Cortex of kidney (tissue), 1 donor: ENCODE results near the gene MOB2.

Source experiments
- DNase-seq: peaks from one replicate; lab custom pipeline; 2025; lab: John Stamatoyannopoulos, UW

Gene MOB2

DNA sequence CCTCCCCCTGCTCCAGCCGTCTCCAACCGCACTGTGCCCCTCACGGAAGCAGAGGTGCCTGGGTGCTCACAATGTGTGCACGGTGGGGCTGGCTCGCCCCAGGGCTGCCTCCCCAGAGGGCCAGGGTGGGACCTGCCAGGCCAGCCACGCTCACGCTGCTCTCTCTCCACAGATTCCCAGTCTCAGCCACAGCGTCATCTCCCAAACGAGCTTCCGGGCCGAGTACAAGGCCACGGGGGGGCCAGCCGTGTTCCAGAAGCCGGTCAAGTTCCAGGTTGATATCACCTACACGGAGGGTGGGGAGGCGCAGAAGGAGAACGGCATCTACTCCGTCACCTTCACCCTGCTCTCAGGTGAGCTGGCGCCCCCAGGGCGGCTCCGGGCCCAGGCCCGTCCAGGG lies 30.4 kb downstream of the MOB2 start:
- no peak for DNase-seq

DNA sequence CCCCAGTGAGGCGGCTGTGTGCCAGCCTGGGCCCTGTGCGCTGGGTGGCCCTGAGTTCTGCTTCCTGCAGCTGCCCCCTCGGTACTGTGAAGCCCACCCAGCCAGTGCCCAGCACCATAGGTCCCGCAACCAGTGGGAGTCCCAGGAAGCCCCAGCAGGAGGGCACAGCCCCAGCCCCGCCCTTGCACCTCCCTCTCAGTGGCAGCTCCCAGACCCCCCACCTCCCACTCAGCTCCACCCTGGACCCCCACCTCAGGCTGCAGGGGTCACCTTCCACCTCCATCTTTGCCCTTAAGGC lies 30.9 kb downstream of the MOB2 start:
- DNase-seq: no peak

DNA sequence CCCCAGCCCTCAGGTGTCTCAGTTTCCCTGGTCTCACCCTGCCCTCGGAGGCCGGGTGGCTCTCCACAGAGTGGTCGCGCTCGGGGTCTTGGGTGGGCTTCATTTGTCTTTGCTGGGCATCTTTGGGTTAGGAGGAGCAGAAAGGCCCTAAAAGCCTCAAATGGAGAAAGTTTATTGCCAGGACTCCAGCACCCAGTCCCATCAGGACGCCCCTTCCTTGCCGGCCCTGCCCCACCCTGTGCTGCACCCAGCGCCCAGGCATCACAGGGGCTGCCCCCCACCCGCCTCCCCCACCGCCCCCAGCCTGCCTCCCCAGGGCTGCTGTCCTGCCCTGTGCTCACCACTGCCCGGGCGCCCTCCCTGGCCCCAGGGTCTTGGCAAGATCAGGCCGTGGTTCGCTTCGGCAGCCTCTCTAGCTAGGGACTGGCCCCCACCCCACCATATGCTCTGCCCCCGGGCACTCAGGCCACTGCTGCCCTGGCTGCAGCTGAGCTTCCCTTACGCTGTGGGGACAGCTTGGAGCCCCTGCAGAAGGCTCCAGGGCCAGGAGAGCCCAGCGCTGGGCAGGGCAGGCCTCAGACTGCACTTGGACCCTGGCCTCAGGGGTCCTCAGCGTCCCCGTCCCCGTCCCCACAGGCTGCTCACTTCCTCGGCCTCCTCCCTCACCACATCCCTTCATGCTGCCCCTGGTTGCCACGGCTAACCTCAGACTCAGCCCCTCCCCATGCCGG lies 31.4 kb downstream of the MOB2 start:
- no peak for DNase-seq

DNA sequence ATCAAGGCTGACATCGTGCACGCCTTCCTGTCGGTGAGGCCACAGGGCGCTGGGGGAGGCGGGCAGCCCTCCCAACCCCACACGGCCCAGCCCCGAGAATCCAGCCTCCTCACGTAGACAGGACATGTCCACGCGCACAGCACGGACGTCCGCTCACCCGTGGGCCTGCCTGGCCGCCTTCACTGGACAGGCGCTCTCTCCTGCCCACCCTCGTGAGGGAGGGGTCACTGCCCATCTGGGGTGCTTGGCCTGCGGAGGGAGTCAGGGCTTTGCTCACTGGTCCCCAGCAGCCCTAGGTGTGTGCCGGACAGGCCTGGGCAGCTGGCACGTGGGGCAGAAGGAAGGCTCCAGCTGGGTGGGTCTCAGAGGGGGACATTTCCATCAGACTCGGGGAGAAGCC lies 32.0 kb downstream of the MOB2 start:
- no peak for DNase-seq

DNA sequence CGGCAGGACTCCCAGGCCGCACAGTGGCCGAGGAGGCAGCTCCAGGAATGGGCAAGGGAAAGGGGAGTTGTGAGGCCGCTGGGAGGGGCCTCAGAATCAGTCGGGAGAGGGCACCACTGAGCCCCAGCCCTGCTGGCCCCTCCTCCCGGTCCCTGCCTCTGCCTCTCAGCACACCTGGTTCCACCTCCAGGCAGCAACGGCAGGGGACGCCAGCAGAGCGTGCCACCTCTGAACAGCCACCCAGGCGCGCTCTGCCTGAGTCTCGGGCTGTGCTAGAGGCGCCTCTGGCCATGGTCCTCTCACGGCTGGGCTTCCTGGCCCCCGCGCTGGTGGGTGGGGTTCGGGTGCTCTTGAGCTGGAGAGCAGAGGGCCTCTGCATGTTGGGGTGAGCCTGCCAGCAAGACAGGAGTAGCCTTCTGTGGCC lies 33.0 kb downstream of the MOB2 start:
- DNase-seq: no peak

DNA sequence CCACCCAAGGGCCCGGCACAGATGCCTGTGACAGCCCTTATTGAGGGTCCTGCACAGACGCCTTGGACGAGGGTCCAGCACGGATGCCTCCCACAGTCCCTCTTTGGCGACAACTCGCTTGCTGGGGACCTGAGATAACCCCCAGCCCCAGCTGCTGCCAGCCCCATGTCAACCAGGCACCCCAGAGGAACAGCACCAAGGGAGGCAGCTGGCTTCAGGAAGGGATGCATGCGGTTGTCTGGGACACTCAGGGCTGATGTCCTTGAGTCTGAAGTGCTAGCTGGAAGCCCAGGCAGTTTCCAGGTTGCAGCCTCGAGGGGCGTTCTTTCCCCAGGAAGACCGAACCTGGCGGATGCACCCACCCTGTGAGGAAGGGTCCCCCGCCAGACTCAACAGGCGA lies 33.8 kb downstream of the MOB2 start:
- no peak for DNase-seq

DNA sequence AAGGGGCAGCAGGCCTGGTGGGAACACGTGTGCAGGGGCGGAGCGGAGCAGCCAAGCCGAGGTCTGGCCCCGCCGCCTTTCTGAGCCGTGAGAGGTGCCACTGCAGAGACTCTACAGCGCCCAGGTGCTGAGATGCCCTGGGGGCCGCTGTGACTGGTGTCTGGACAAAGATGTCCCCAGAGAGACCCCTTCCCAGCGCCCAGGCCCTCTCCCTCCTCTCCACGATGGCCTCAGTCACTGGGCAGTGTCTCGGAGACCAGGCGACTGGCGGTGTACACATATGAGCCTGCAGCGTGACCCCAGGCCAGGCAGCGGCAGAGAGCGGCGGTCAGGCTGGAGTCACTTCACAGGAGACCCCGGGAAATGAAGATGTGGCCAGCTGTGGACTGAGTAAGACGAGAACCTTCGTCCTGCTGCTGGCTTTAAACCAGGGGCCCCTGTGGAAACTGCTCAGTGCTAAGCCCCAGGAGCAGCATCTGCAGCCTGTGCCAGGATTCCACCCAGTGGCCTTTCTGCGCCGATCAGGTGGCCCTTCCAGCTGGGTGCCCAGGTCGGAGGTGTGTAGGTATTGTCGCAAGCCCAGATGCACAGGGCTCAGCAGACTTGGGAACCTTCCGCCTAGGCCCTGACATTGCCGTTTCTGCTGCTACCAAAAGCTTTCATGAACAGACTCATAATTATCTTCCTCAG lies 34.7 kb downstream of the MOB2 start:
- no peak for DNase-seq

DNA sequence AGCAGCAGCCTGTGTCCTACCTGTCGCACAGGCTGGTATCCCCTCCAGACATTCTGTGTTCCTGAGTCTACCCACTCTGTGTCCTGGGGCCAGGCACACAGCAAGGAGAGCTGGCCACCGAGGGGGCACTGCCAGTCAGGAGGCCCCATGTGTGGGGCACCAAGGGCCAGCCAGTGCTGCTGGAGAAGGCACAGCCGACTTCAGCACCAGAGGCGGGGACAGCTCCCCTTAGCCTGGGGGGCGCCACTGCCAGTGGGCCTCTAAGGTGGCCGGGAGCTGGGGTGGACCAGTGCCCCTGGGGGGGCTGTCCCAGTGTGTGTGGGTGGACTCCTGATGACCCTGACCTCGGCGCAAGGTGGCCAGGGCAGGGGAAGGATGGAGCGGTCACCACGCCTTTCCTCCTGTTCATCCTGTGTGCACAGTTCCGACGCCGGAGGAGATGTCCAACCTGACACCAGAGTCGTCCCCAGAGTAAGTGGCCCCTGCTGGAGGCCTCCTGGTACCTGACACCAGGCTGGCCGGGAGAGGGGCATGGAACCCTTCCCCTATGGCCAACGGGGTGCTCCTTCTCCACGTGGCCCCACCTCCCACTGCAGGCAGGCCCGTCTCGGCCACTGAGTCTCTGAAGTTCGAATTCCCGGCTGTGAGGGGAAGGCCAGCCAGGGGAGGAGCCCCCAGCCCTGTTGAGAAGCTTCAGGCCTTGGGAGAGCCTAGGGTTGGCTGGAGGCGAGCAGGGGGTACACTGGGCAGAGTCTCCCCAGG lies 35.4 kb downstream of the MOB2 start:
- DNase-seq: no peak

DNA sequence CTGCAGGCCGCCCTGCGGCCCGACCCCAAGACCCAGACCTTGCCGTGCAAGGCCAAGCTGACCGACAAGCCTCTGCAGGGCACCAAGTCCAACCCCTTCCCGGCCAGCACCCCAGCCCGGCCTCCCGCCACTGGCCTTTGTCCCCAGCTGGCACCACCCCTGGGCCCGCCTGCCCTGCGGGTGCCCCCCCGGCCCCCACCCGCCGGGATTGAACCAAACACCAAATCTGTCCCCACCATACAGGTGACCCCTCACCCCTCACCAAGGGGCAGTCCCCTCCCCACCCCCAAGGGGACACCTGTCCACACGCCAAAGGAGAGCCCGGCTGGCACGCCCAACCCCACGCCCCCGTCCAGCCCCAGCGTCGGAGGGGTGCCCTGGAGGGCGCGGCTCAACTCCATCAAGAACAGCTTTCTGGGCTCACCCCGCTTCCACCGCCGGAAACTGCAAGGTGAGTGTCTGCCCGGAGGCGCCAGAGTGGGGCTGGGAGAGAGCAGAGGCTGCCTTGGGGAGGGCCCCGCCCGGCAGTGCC lies 36.2 kb downstream of the MOB2 start:
- DNase-seq: no peak

DNA sequence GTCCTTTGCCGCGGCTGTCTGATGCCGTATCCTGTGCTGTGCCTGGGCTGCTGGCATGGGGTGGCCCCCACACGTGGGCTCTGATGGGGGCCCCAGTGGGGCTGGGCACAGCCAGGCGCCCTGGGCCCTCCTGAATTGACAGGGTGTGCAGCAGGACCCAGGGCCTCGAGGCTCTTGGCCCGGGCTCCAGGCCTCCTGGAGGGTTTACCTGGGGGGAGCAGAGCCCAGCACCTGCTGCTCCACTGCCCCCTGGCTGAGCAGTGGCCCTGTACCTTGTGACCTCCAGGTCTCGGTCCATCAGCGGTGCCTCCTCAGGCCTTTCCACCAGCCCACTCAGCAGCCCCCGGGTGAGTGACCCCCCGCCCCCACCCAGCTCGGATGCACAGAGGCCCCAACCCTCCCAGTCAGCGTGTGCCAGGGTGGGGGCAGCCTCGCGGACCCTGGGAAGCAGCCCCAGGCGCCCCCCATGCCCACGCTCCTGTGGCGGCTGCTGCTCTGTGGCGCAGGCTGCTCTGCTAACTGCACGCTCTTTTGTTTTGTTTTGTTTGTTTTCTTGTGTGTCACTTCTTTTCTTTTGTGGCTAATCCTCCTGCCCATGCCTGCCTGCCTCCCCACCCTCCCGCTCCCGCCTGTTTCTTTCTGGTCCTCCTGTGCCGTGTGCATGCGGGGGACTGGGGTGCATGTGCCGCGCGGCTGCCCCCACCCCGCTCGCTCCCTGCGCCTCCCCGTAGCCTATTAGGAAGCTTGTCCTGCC lies 36.9 kb downstream of the MOB2 start:
- no peak for DNase-seq

DNA sequence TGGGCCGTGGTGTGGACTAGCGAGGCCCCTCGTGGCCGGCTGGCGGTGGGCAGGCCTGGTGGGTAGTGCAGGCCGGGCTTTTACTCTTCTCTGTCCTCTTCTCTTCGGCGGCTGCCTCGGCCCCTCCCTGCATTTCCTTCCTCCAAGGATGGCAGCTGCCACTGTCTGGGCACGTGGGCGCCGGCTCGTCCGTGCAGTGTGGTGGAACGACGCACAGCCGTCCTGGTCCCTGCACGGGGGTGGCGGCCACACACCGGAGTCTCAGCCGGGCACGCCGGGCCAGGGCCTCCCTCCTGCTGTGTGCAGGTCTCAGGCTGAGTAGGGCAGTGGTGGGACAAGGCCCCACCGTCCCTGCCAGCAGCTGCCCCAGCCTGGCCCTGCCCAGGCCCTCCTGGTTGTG lies 37.7 kb downstream of the MOB2 start:
- DNase-seq: no peak

DNA sequence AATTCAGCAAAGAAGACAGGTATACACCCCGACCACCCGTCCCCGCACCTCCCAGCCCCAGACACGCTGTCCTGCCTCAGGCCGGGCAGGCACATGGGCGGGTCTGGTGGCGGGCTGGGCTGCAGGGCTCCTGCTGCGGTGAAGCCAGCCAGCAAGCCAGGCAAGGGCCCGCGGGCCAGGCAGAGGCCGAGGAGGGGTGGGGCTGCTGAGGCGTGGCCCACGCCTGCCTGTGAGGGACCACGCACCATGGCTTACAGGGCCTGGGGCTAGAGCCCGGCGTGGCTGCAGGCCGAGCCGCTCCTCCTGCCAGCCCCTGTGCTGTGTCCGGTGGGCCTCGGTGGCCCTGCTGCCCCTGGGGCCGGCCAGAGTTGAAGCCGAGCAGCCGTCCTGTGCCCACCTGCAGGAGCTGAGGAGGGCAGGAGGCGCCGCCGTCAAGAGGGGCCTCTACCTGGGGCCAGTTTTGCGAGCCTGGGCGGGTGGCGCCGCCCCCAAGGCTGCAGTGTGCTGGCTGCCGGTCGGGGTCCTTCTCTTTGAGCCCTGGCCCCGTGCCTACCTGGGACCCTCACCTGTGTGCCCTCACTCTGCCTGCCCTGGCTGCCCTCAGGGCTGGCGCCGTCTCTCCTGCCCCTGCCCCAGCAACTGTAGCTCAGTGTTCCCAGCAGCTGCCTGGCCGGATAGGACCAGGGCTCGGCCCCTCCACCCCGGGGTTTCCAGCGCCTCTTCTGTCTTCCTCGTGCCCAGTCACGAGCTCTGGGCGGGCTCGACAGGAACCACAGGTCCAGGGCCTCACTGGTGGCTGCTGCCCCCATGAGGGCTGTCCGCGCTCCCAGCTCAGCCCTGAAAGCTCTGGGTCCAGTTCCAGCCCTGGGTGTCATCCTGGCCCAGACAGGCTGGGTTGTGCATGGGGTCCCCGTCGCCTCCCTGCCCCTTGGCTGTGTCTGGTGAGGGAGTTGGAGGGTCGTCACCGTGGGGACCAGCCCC lies 38.4 kb downstream of the MOB2 start:
- DNase-seq: no peak

DNA sequence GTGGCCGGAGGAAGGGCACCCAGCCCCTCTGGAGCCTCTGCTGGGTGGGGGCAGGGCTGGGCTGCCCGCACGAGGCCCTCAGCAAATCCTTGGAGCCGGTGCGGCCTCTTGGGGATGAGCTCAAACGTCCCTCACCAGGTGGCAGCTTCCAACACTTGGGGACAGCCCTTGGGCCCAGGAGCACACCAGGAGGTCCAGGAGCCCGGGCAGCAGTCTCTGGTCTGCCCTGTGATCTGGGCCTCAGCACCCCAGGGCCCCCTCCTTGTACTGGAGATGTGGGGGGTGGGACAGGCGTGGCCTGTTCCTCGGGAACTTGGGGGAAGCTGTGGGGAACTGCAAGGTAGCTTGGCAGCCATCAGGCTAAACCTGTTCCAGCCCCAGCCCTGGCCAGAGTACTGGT lies 40.0 kb downstream of the MOB2 start:
- DNase-seq: no peak

DNA sequence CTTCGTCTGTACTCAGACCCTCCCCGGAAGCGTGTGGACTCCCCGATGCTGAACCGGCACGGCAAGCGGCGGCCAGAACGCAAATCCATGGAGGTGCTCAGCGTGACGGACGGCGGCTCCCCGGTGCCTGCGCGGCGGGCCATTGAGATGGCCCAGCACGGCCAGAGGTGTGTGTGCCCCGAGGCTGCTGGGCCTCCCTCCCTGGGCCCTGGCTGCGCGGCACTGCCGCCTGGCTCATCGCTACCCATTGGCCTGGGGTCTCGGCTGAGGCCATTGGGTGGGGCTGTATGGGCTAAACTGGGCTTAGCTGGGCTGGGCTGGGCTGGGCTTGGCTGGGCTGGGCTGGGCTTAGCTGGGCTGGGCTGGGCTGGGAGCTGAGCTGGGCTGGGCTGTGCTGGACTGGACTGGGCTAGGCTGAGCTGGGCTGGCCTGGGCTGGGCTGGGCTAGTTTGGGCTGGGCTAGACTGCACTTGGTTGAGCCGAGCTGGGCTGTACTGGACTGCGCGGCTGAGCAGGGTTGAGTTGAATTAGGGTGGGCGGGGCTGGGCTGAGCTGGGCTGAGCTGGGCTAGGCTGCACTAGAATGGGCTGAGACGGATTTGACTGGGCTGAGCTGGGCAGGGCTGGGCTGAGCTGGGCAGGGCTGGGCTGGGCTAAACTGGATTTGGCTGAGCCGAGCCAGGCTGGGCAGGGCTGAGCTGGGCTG lies 40.7 kb downstream of the MOB2 start:
- DNase-seq: no peak

DNA sequence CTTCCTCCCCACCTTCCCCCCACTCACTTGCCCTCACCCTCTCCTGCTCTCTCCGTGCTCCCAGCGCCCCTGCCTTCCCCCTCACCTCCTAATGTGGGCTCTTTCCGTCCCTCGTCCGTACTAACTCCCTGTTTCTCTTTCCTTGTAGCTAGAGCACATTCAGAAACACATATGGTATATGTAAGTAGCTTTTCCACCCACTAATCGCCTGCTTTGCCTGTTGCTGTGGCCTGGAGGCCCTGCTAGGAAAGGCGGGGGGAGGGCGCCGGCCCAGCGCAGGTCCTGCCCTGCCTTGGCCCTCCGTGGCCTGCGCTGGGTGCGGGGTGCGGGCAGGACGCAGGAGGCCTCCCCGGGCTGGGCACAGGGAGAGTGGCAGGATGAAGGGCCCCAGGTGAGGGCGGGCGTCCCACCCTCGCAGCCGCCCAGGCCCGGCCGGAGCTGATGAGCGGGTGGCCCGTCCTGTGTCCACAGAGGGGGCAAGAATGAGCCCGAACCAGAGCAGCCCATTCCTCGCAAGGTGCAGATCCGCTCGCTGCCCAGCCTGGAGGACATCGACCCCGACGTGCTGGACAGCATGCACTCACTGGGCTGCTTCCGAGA lies 41.7 kb downstream of the MOB2 start:
- no peak for DNase-seq

DNA sequence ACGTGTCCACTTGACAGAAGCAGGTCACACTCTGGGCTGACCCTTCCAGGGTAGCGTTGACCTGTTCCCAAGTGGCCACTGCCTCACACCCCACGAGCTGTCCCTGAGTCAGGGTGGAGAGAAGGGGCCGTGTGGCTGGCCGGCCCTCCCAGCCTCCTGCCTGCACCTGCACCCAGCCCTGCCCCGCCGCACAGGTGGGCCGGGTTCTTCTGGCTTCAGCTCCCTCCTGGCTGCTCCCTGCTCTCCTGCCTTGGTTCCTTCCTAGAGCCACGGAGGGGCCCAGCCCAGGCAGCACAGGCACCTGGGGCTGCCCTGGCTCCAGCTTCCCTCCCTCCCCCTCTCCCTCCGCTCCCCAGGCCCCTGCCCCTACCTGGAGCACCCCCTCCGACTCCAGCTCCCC lies 42.3 kb downstream of the MOB2 start:
- no peak for DNase-seq

DNA sequence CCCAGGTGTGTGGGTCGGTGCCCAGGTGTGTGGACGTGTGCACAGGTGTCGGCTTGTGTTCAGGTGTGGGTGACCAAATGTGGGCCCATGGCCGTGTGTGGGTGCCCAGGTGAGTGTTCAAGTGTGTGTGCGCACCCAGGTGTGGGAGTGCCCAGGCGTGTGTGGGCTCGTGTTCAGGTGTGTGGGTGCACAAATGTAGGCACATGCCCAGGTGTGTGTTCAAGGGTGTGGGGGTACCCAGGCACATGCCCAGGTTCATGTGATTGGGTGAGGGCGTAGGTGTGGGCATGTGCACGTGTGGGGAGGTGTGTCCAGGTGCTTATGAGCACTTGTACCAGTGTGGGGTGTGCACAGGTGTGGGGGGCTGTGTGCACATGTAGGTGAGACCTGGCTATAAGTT lies 42.8 kb downstream of the MOB2 start:
- no peak for DNase-seq

DNA sequence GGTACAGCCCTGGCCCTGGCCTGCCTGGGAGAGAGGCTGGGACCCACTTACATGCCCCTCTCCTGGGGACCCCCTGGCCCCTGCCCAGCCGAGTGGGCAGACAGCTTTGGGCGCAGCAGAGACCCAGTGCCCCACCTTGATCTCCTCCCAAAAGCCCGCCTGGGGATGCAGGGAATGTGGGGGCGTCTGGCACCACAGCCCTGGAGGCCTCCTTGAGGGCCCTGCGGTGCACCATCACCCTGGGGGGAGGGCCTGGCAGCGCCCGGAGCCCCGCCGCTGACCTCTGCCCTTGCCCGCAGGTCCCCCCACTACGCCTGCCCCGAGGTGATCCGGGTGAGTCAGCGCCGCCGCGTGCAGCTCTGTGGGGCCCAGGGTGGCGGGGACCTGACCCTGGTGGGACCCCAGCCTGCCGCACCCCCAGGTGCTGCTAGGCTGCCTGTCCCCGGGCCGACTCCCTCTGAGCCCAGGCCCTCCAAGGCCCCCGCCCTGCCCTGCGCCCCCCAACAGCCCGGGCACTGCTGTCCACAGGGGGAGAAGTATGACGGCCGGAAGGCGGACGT lies 43.7 kb downstream of the MOB2 start:
- no peak for DNase-seq

DNA sequence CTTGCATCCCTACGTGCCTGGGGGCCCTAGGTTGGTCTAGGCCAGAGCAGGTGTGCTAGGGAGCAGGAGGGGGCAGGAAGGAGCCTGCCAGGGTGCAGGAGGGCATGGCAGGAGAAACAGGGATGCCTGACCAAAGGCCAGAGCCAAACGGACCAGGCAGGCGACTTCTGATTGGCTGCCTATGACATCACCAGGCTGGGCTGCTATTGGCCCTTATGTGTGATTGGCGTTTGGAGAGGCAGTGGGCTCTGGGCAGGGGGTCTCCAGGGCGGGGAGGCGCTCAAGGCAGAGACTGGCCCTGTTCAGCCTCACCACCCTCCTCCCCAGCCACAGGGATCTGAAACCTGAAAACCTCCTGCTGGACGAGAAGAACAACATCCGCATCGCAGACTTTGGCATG lies 44.4 kb downstream of the MOB2 start:
- no peak for DNase-seq

DNA sequence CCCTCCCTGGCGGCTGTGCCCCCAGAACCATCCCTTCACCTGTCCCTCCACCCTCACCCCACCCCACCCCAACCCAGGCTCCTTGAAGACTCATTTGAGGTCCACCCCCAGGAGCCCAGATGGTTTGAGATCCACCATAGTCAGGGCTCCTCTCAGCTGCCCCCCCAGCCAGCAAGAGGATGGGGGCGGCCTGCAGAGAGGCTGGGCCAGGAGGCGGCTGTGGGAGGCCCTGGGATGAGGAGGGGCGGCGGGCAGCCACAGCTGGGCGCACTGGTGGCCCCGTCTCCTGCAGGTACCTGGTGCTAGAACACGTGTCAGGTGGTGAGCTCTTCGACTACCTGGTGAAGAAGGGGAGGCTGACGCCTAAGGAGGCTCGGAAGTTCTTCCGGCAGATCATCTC lies 46.1 kb downstream of the MOB2 start:
- no peak for DNase-seq
